Measurements from ENCODE around the gene SLC6A3. TPM values are rescaled to one million over a fixed set of nuclear protein-coding genes. Genes with fewer than 3 reads are reported as not detected.
A peak's percentile ranks its signal among the peaks of the same experiment; 100 is the strongest.

SLC6A3 gene
- total RNA-seq, 1 experiment from 2014 or later, result not detected

GRCh38 chr5:1396293-1396816 lies 48.9 kb downstream of the SLC6A3 start:
- DNase-seq (ENCODE audit: low spot score), result no peak
- in situ Hi-C loops (cut with HindIII; ENCODE audit: low sequenced_read_pairs), result no loop called here

- DNase-seq (ENCODE audit: low spot score), result no peak
- in situ Hi-C loops (cut with HindIII; ENCODE audit: low sequenced_read_pairs), result no loop called here
Measured at GRCh38 chr5:1394881-1395860, 50.1 kb downstream of the SLC6A3 start.

GRCh38 chr5:1393571-1394501 lies 51.4 kb downstream of the SLC6A3 start:
- in situ Hi-C loops (cut with HindIII; ENCODE audit: low sequenced_read_pairs), result no loop called here
- no peak for DNase-seq (ENCODE audit: low spot score)

GRCh38 chr5:1392801-1393565 lies 52.3 kb downstream of the SLC6A3 start:
- in situ Hi-C loops (cut with HindIII; ENCODE audit: low sequenced_read_pairs), result no loop called here
- no peak for DNase-seq (ENCODE audit: low spot score)

GRCh38 chr5:1392261-1392660 lies 53.0 kb downstream of the SLC6A3 start:
- no peak for DNase-seq (ENCODE audit: low spot score)
- in situ Hi-C loops (cut with HindIII; ENCODE audit: low sequenced_read_pairs), result no loop called here

- in situ Hi-C loops (cut with HindIII; ENCODE audit: low sequenced_read_pairs), result no loop called here
- DNase-seq (ENCODE audit: low spot score), result no peak
Measured at GRCh38 chr5:1391691-1392090, 53.5 kb downstream of the SLC6A3 start.

GRCh38 chr5:1390861-1391600 lies 54.2 kb downstream of the SLC6A3 start:
- DNase-seq (ENCODE audit: low spot score), result no peak
- in situ Hi-C loops (cut with HindIII; ENCODE audit: low sequenced_read_pairs), result no loop called here

GRCh38 chr5:1390333-1390732 lies 54.9 kb downstream of the SLC6A3 start:
- DNase-seq (ENCODE audit: low spot score), result no peak

GRCh38 chr5:1388383-1388967 lies 56.8 kb downstream of the SLC6A3 start:
- in situ Hi-C loops (cut with HindIII; ENCODE audit: low sequenced_read_pairs), result no loop called here
- DNase-seq (ENCODE audit: low spot score), result no peak

More at GRCh38 chr5:1390333-1390732, 54.9 kb downstream of the SLC6A3 start:
- in situ Hi-C loops (cut with HindIII; ENCODE audit: low sequenced_read_pairs), result no loop called here

GRCh38 chr5:1387876-1388275 lies 57.4 kb downstream of the SLC6A3 start:
- in situ Hi-C loops (cut with HindIII; ENCODE audit: low sequenced_read_pairs), result no loop called here
- DNase-seq (ENCODE audit: low spot score), result no peak

- DNase-seq (ENCODE audit: low spot score), result no peak
- in situ Hi-C loops (cut with HindIII; ENCODE audit: low sequenced_read_pairs), result no loop called here
Measured at GRCh38 chr5:1387059-1387755, 58.0 kb downstream of the SLC6A3 start.

GRCh38 chr5:1386274-1386717 lies 58.9 kb downstream of the SLC6A3 start:
- in situ Hi-C loops (cut with HindIII; ENCODE audit: low sequenced_read_pairs), result no loop called here
- peak; percentile 51 for DNase-seq (ENCODE audit: low spot score)

GRCh38 chr5:1385395-1386273 lies 59.6 kb downstream of the SLC6A3 start:
- peak; percentile 71 for DNase-seq (ENCODE audit: low spot score)
- in situ Hi-C loops (cut with HindIII; ENCODE audit: low sequenced_read_pairs), result no loop called here

GRCh38 chr5:1384521-1384920 lies 60.7 kb downstream of the SLC6A3 start:
- DNase-seq (ENCODE audit: low spot score), result no peak
- in situ Hi-C loops (cut with HindIII; ENCODE audit: low sequenced_read_pairs), result no loop called here

- DNase-seq (ENCODE audit: low spot score), result no peak
- in situ Hi-C loops (cut with HindIII; ENCODE audit: low sequenced_read_pairs), result no loop called here
Measured at GRCh38 chr5:1383886-1384401, 61.3 kb downstream of the SLC6A3 start.

- DNase-seq (ENCODE audit: low spot score), result no peak
- in situ Hi-C loops (cut with HindIII; ENCODE audit: low sequenced_read_pairs), result no loop called here
Measured at GRCh38 chr5:1383344-1383743, 61.9 kb downstream of the SLC6A3 start.
